Body of pancreas (tissue), 4 donors: Measurements from ENCODE around the gene B4GALNT3. TPM values are rescaled to one million over a fixed set of nuclear protein-coding genes. Genes with fewer than 3 reads are reported as not detected.

ENCODE experiments used
- ATAC-seq: fragments of 150-250 bp; one replicate; pipeline ENCODE4 v1.9.1; 2016
- DNase-seq, 4 donors: peaks; one replicate each; pipeline ENCODE4 v3.0.0-alpha.2; 2019
- H3K27ac ChIP-seq, 4 donors: fragments of 200-600 bp; sonication (generic); 1 replicate in 3 of 4; 2 replicates in 1 of 4; pipeline versions ENCODE4 v1.5.1 to v1.6.1; 2016 to 2019; ENCODE audit warnings: mild to moderate bottlenecking in 1 of 4, mixed read lengths in 1 of 4, moderate library complexity in 1 of 4
- H3K27me3 ChIP-seq, 2 donors: fragments of 200-600 bp; sonication (generic); one replicate each; pipeline ENCODE4 v1.6.0; 2016; ENCODE audit warnings: mild to moderate bottlenecking in 1 of 2
- H3K36me3 ChIP-seq, 2 donors: fragments of 200-600 bp; sonication (generic); replicated peaks in 1 of 2; 2 replicates each; pipeline ENCODE4 v1.5.1; 2016; ENCODE audit warnings: low read depth in 2 of 2; ENCODE audit not compliant: insufficient read depth in 1 of 2
- H3K4me1 ChIP-seq: fragments of 200-600 bp; sonication (generic); one replicate; pipeline ENCODE4 v1.6.0; 2016
- H3K4me3 ChIP-seq, 2 donors: fragments of 200-600 bp; sonication (generic); 1 replicate in 1 of 2; 2 replicates in 1 of 2; pipeline ENCODE4 v1.5.1; 2016 to 2019
- H3K9me3 ChIP-seq, 3 donors: fragments of 200-600 bp; sonication (generic); 1 replicate in 2 of 3; 2 replicates in 1 of 3; pipeline ENCODE4 v1.5.1; 2016
- CTCF ChIP-seq, 7 experiments: fragments of 450-650 bp in 4 of 7; fragments of 200-600 bp in 3 of 7; sonication (generic) in 3 of 7; IDR thresholded peaks; one replicate each; pipeline ENCODE4 v1.5.1; 2016 to 2019; ENCODE audit warnings: antibody characterized with exemption in 7 of 7
- POLR2A ChIP-seq, 3 donors: fragments of 450-650 bp; IDR thresholded peaks; one replicate each; pipeline ENCODE4 v1.6.1; 2016; ENCODE audit warnings: antibody characterized with exemption in 3 of 3, mild to moderate bottlenecking in 2 of 3
- WGBS, 2 donors: methylation state at CpG; one replicate each; pipeline ENCODE4 v1.1.5; 2017; 5-methylcytosine and 5-hydroxymethylcytosine counted together
- intact Hi-C: fragments of 100-400 bp; cut with DNase I; formaldehyde crosslinking; loops from one replicate; pipeline ENCODE4 v1.15.1; 2023
- total RNA-seq, 2 donors: library from RNA; depleted of rRNA; stranded (reverse); fragments of >200 nt; gene quantifications; one replicate each; pipeline ENCODE4 v1.1.0, GENCODE V29; 2016

Gene B4GALNT3
- total RNA-seq, 2 donors from 2014 or later = 4.0 to 9.3 TPM

GRCh38 chr12:539540-540310 is 80.0 kb downstream of the B4GALNT3 start:
- no peaks in the 10 kb centered on the region for H3K9me3 ChIP-seq
- no peak overlapping the region for H3K27ac ChIP-seq
- intact Hi-C loops = no loop called here
- ATAC-seq (no peak), DNase-seq (no peak)
- no peaks in the 10 kb centered on the region for H3K36me3 ChIP-seq
- TF ChIP-seq POLR2A (IDR thresholded peaks at IDR 0.05) (no peak), CTCF (IDR thresholded peaks at IDR 0.05) (no peak)
- H3K4me3 ChIP-seq = no peak overlapping the region
- 86 to 92% methylated on average over 18 of the region's 18 CpGs for WGBS, 2 donors
- H3K27me3 ChIP-seq = no peaks in the 10 kb centered on the region
- H3K4me1 ChIP-seq = peaks cover 7% of the 10 kb centered on the region

GRCh38 chr12:541676-542324 is 82.1 kb downstream of the B4GALNT3 start:
- Histone ChIP-seq H3K9me3 (no peaks in the 10 kb centered on the region), H3K4me3 (no peak overlapping the region), H3K27me3 (no peaks in the 10 kb centered on the region), H3K36me3 (no peaks in the 10 kb centered on the region), H3K27ac (peak overlapping the region in 2 of 4 donors; percentile 21 to 37), H3K4me1 (peaks cover 9% of the 10 kb centered on the region)
- WGBS, 2 donors = 61 to 62% methylated on average over 9 of the region's 9 CpGs
- no peak for DNase-seq
- no peak for ATAC-seq
- intact Hi-C loops = no loop called here
- TF ChIP-seq POLR2A (IDR thresholded peaks at IDR 0.05) (no peak), CTCF (IDR thresholded peaks at IDR 0.05) (peak in 1 of 7 experiments; percentile 6)

- WGBS, 2 donors = 70 to 72% methylated on average over 4 to 6 of the region's 8 CpGs
- no peak for DNase-seq
- ATAC-seq = no peak
Measured at GRCh38 chr12:542395-543113, 82.8 kb downstream of the B4GALNT3 start.

GRCh38 chr12:543114-543451 is 83.3 kb downstream of the B4GALNT3 start:
- Histone ChIP-seq H3K36me3 (no peaks in the 10 kb centered on the region), H3K27me3 (no peaks in the 10 kb centered on the region), H3K9me3 (no peaks in the 10 kb centered on the region), H3K4me3 (no peak overlapping the region), H3K4me1 (peaks cover 13% of the 10 kb centered on the region), H3K27ac (no peak overlapping the region)
- TF ChIP-seq CTCF (IDR thresholded peaks at IDR 0.05) (no peak), POLR2A (IDR thresholded peaks at IDR 0.05) (no peak)
- DNase-seq = no peak
- intact Hi-C loops = no loop called here
- WGBS, 2 donors = 82 to 100% methylated on average over 2 to 8 of the region's 9 CpGs
- ATAC-seq = no peak

More at GRCh38 chr12:542395-543113, 82.8 kb downstream of the B4GALNT3 start:
- no peak for TF ChIP-seq POLR2A (IDR thresholded peaks at IDR 0.05)
- TF ChIP-seq CTCF (IDR thresholded peaks at IDR 0.05) = no peak
- Histone ChIP-seq H3K27ac (peak overlapping the region in 2 of 4 donors; percentile 21 to 37), H3K36me3 (no peaks in the 10 kb centered on the region), H3K4me1 (peaks cover 13% of the 10 kb centered on the region), H3K27me3 (no peaks in the 10 kb centered on the region), H3K4me3 (no peak overlapping the region), H3K9me3 (no peaks in the 10 kb centered on the region)
- intact Hi-C loops = no loop called here
